HG02870 (cell line): ENCODE measurements around the gene HSDL1.

Experiments used
- ATAC-seq: cut with Tn5 transposase; IDR thresholded peaks from one replicate; pipeline ENCODE4 v1.9.1; 2021; ENCODE audit warnings: mild to moderate bottlenecking, moderate library complexity; ENCODE audit not compliant: unreplicated experiment

The HSDL1 gene

GRCh38 chr16:84144859-84145639, at the start of gene HSDL1, which contains the start of gene DNAAF1:
TSS of gene HSDL1 (minus strand) at chr16:84145177. CDS start at chr16:84131321, 13,856 bp downstream.
TSS of gene DNAAF1 (plus strand) at chr16:84145308. CDS start at chr16:84145441, 133 bp downstream.
- ATAC-seq: peak; percentile 78

- no peak for ATAC-seq
These were observed 49.0 kb upstream of the HSDL1 start for GRCh38 chr16:84194018-84194417.

DNA sequence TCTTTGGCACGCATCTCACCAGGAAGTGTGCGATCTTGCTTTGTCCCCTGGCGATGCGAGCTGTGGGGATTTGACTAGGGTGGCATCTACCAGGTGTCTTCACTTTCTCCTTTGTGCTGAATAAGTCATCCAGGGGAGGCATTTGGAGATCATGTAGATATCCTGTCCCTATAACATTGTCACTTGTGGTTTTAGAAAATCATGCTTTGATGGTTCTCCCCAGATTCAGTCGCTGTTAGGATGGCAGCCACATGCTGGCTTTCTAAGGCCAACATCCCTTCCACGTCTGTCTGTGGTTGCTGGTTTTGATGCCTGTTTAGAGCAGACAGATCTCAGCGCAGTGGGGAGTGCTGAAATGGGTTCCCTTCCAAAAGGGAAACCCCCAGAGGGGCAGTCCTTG, 48.5 kb upstream of the HSDL1 start:
- no peak for ATAC-seq

DNA sequence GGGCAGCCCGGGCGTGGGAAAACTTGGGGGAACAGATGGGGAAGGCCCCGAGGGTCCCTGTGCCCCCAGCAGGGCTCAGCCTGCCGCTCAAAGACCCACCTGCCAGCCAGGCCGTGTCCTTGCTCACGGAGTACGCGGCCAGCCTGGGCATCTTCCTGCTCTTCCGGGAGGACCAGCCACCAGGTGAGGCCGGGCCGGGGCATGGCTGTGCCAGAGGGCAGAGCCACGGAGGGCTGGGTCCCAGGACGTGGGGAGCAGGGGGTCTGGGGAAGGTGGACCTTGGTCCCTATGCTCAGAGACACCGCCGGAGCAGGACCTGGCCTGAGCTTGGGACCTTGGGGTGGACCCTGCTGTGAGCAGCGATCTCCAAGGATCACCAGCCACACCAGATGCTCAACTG, 46.5 kb upstream of the HSDL1 start:
- ATAC-seq: no peak

DNA sequence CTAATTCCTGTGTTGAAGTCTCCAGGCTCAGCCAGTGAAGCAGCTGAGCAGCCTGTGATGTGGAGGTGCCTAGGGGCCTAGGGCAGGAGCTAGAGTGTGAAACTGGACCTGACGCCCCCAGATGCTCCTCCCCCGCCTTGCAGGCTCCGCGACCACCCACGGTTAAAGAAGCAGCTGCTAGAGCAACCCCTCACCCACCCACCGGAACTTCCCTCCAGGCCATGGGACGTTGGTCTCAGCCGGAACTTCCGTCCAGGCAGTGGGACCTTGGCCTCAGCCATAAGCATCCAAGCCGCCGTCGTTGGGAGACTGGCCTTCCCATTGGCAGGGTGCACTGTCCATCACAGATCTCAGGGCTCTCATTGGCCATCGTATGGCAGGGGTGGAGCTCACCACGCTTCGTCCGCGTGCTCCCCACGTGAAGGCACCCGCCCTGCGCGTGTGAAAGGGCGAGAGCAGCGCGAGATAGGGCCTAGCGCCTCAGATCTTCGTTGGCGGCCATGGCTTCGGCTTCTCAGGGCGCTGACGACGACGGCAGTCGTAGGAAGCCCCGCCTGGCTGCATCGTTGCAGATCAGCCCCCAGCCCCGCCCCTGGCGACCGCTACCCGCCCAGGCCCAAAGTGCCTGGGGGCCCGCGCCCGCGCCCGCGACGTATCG, 45.9 kb upstream of the HSDL1 start, which contains the start of gene ADAD2:
Gene ADAD2, plus strand, starts transcription at position 427 of the 658 bp plus-strand sequence. Its CDS starts 74 bp downstream, at position 501.
- no peak for ATAC-seq

DNA sequence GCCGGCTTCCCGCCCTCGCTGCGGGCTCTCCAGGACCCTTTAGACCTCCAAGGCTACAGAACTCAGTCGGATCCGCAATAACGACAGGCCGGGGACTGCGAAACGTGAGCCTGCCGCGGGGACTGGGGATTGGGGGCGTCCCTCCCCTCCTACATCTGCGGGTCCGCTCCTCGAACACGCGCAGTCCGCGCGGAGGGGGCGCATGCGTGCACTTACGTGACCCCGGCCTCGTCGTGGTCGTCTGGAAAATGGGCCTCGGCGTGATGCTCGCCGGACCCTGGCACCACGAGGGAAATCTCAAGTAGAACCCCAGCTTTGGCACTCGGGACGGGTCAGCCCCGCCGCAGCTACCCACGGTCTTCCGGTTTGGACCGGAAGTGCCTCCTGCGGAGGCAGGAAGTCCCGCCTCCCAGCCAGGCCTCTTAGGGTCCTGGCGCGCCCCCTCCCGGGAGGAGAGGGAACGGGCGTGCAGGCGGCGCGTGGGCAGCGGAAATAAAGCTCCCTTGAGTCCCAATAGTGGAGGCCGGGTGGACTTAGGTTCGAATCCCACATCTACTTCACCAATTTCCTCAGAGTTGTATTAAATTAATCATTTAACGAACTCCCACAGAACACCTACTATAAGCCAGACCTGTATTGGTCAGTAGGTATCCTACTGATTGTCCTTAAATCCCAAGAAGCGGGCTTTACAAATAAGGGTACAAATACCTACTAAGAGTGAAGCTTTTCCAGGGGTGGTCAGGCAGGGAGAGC, 41.9 kb upstream of the HSDL1 start, which contains the start of gene TAF1C:
Gene TAF1C, minus strand, starts transcription at position 373 of the 753 bp plus-strand sequence. CDS start 2,069 bp downstream, outside the sequence.
- ATAC-seq: peak; percentile 90

DNA sequence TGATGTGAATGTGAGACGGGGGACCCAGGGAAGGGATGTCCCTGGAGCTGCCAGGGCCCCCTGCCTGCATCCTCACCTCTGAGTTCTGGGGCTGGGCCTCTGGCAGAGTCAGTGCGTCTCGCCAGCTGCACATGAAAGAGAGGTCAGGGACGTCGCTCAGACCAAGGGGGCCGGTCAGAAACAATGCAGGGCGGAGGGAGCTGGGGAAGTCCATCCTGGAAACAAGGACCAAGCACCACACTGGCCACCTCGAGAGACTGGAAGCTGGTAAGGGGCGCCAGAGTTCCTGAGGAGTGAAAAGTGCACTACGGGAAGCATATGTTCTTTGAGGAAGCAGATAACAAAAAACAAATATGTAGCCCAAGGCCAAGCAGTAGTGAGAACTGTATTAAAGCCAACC, 39.8 kb upstream of the HSDL1 start:
- ATAC-seq: no peak

DNA sequence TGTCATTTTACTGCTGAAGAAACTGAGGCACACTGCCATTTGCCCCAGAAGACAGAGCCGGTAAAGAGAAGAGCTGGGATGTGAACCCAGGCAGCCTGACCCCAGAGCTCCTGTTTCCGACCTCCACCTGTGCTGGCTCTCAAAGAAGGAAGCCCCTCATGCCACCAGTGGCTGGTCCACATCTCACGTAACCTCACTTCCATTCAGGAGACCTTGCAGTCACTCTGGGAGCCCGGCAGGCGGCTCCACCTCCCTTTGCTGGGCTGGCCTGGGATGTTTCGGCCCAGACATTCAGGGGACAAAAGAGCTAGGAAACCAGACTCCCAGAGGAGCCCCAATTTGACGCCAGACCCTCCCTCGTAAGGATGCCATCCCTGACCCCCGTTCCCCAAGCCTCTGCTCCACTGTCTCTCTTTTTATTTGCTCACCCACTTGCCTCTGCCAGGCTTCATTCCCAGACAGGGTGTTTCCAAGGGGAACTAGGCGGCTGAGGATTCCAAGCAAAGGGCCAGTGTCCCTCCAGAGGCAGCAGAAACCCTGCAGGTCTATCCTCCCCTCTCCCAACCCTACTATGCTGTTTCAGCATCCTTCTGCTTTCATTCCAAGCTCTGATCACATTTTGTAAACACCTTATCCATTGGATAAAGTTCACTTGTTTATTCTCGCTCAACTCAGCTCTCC, 39.1 kb upstream of the HSDL1 start:
- ATAC-seq: no peak

- ATAC-seq: no peak
These were observed 38.5 kb upstream of the HSDL1 start for GRCh38 chr16:84183572-84183875.

DNA sequence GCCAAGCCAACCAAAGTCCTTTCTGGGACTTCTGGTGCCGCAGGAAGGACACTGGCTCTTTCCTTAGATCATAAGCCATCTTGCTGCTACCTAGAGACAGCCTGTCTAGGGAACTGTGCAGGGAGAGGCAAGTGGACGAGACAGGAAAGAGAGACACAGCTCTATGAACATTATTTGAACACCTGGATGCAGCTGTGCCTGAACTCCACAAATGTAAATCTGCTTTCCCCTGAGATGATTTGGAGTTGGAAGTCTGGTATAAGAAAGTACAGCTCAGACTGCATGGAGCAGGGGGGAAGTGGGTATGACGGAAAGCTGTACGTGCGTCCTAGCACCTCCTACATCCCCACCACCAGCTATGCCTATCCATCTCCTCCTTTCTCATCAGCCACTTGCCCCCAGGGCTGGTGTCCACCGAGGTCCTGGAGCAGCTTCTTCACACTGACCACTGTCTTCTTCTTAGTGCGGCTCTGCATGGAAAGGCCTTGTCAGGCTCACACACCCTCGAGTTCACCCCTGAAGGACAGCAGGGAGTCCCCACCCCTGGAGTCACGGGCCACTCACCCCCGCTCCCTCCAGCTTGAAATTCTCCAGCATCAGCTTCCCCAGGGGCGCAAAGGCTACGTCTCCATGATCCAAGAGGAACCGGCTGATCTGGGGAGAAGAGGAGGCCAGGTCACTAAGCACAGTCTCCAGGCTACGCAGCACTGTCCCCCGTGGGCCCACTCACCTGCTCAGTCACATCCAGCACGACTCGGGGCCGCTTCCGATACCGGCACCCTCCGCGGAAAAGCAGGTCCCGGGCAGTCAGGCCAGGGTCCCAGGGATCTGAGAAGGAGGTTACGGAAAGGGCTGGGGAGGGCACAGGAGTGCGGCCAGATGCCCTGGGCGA, 37.9 kb upstream of the HSDL1 start:
- no peak for ATAC-seq

- no peak for ATAC-seq
These were observed 37.1 kb upstream of the HSDL1 start for GRCh38 chr16:84182104-84182503.

- ATAC-seq: no peak
These were observed 36.4 kb upstream of the HSDL1 start for GRCh38 chr16:84181144-84181915.

DNA sequence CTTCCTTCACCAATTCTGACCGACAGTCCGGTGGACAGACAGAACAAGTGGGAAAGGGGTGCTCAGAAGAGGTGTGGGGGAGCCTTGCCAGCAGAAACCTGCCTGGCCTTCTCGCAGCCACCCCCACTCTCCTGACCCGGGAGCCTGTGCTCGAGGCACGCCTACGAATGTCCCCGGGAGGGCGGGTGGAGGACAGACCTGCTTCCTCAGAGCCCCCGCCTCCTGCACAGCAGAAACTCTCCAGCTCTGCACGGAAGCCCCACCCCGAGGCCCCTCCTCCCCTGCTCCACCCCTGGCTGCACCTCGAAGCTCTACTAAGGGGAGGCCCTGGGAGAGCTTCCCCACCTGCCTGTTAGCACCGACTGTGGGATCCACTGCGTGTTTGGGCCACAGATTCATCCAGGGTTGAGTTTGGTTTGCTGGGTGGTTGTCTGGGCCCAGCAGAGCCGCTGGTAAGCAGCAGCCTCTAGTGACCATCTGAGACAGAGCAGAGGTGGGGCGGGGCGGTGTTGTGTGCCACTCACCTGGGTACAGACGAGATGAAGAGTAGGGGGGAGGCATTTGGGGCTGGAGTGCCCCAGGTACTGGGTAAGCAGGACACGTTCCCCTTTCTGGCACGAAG, 35.7 kb upstream of the HSDL1 start:
- ATAC-seq: no peak

DNA sequence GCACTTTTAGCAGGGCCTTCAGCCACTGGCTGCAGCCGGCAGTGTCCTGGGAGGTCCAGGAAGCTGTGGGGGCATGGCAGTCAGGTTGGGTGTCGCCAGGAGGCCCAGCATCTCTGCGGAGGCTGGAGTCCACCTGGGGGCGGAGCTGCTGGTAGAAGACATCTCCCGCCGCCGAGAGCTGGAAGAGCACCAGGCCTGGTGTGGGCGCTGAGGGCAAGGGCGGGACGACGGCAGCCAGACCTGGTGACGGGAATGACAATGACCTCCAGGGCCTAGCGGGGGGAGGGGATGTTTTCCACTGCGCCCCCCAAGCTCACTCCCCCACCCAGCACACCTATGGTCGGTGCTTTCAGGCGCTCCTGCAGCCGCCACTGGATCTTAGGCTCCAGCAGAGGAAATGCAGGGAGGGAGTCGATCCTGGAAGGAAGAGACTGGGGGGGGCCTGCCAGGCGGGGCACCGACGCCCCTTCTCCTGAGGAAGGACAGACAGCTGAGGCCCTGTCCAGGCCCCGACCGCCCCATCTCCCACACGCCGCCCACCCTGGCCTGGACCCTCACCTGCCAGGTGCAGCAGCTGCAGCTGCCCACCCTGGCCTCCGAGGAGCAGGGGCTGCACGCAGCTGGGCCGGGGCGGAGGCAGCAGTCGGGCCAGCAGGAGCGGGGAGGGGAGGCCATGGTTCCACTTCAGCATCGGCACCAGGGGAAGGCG, 34.8 kb upstream of the HSDL1 start:
- ATAC-seq: no peak

DNA sequence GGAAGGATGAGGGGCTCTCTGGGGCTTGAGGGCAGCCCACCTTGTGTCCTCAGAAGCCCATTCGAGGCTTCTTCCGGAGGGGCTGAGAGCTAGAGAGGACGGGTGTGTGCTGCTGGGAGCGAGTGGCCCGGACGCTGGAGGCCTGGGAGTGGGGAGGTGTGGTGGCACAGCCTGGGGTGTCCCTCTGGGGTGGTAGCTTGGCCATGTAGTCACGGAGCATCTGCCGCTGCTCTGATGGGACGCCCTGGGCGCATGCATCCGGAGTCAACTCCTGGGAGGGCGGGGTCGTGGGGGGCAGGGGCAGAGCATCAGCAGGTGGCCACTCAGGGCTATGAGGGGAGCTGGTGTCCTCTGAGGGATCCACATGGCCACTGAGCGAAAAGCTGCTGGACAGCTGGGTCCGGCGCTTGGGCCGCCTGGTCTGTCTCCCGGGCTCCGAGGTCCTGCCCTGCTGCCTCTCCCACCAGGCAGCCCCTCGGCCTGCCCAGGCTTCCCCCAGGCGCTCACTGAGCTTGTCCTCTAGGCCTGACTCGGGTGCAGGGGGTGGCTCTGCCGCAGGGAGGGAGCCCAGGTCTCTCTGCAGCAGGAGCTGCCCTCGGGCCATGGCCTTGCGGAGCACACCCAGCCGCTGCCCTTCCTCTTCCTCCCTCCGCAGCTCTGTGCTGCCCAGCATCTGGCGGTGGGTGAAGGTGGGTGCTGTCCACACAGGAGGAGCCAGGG, 34.1 kb upstream of the HSDL1 start:
- ATAC-seq: no peak

DNA sequence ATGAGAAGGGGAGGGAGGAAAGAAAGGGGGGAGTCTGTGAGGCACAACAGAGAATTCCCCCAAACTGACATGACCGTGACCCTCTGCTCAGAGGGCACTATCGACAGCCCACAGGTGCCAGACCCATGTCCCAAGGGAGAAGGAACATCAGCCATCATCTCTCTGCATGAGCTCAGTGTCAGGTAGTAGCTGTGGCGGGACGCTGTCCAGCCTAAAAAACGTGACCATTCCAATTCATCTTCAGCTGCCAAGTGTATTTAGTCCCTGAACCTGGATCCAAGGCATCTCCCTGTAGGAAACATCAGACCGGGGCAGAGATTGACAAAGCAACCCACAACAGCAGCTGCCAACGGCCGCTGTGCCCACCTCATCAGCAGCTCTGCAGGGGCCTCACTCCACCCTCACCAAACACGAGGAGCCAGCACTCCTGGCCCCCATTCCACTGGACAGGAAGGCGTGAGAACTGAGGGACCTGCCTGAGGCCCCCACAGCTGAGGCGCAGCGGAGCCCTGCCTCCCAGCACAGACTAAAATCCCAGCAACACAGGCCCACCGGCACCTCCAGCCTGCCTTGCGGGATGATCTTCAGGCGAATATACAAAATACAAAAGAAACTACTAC, 33.3 kb upstream of the HSDL1 start:
- ATAC-seq: no peak

GRCh38 chr16:84177741-84178073, 32.7 kb upstream of the HSDL1 start:
- ATAC-seq: no peak
